SK-N-DZ (cell line): ENCODE results near the gene AHRR.
"Not testable (repeated sequence)": the region's sequence is repeated elsewhere in the genome, so short reads cannot be mapped to it uniquely, and the experiment has no call there.

Experiments used
- DNase-seq: peaks from one replicate; pipeline ENCODE4 v3.0.0-alpha.2; 2015; ENCODE audit warnings: low spot score

AHRR gene

DNA sequence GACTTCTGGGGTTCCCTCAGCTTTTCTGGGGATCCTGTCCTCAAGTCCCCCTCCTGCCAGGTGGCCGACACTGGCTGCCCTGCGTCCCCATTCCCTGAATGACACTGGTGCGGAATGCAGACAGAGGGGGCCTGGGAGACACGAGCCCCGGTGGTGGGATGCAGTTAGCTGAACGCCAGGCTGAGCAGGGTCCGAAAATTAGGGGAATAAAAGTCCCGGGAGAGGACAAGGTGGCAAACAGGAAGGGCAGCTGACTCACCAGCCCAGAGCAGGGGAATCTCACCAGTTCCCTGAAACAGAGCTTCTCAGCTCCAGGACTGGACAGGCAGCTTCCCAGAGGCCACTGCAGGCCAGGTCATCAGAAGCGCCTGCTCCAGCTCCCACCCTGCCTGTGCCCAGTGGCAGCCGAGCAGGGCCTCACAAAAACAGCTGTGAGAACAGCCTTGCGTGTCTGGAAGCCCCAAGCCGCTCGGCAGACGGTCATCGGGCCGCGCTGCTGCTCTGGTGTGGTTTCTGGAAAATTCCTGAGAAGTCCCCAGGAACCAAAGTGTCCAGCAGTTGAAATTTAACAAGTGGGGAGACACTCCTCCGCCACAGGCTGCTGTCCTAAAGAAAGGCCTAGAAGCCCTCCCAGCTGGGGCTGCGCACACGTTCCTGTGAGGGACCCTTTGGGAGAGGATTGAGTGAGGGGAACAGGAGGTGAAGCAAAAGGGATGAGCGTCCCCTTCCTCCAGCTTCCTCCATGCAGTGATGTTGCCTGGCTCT, 73.8 kb downstream of the AHRR start:
- no peak for DNase-seq

DNA sequence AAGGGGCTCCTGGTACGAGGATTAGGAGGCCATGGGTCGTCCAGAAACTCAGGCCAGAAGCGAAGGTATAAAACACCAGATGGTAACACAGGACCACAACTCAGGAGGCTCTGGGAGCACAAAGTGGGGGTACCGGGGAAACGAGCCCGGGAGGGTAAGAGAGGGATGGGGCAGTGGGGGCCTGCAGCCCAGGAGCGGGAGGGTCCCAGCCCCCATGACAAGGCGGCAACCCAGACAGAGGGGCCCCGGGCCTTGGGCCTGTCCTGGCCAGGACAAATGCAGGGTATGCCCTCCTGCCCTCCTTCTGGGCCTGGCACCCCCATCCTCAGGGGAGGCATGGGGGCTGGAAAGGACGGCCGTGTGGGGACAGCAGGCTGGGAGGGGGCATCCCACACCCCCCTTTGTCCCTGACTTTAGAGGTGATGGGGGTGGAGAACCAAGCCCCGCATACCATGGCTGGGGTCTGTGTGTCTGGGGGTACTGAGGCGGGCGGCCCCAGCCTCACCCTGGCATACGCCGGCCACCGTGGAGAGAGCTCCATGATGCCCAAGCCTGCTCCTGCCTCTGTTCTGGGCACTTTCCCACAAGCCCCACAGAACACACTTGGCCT, 74.5 kb downstream of the AHRR start:
- DNase-seq = no peak

DNA sequence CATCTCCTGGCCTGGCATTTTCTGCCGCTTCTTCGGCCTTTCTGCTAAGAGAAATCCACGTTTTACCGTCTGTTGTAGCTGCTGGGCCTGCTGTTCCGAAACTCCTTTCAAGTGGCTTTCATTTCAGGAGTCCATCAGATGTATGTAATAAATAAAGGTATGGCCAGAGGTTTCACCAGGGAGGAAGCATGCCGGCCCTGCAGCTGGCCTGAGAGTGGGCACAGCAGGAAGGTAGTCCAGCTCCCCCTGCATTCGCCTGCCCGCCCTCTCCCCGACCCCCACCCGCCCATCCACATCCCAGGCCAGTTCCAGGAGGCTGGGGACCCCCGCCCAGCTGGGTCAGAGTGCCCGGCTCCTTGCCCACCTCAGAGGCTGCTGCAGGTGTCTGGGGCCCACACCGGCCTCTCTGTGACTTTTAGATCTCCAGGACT, 75.0 kb downstream of the AHRR start:
- no peak for DNase-seq

DNA sequence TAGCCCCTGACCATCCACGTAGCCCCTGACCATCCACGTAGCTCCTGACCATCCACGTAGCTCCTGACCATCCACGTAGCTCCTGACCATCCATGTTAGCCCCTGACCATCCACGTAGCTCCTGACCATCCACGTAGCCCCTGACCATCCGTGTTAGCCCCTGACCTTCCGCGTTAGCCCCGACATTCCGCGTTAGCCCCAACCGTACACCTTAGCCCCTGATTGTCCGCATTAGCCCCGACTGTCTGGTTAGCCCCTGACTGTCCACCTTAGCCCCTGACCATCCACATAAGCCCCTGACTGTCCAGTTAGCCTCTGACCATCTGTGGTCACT, 76.6 kb downstream of the AHRR start:
- DNase-seq = not testable (repeated sequence)

DNA sequence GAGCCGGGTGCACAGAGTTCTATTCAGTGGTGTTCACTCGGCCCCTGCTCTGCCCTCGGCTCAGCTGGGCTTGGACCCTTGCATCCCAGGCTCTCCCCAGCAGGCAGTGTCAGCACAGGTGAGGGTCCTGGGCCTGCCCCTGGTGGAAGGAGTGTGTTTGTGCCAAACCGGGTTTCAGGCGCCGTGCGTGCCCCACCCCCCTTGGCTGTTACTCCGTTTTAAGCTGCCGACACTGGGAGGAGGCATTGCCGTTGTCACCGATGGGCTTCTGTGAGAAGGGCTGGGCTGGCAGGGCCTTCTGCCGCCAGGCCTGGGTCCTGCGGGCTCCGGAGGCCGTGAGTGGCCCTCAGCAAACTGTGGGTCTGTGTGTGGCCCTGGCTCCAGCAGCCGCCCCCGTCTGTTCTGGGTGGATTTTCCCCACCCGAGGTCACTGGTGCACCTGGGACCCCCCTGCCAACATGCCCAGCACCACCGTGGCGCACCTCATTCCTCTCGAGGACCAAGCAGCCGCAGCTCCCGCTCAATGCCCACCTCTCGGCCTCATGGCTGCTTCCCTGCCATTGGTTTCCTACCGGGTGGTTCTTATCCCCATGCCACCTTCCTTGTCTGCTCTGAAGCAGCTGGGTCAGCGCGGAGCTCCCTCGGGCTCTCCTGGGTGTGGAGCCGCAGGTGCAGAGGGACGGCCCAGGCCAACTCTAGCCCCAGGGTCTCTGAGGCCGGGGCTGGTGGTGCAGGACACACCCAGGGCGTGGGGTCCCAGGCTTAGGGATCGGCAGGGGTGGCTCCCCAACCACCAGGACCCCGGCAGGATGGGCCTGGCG, 77.2 kb downstream of the AHRR start:
- DNase-seq = no peak

DNA sequence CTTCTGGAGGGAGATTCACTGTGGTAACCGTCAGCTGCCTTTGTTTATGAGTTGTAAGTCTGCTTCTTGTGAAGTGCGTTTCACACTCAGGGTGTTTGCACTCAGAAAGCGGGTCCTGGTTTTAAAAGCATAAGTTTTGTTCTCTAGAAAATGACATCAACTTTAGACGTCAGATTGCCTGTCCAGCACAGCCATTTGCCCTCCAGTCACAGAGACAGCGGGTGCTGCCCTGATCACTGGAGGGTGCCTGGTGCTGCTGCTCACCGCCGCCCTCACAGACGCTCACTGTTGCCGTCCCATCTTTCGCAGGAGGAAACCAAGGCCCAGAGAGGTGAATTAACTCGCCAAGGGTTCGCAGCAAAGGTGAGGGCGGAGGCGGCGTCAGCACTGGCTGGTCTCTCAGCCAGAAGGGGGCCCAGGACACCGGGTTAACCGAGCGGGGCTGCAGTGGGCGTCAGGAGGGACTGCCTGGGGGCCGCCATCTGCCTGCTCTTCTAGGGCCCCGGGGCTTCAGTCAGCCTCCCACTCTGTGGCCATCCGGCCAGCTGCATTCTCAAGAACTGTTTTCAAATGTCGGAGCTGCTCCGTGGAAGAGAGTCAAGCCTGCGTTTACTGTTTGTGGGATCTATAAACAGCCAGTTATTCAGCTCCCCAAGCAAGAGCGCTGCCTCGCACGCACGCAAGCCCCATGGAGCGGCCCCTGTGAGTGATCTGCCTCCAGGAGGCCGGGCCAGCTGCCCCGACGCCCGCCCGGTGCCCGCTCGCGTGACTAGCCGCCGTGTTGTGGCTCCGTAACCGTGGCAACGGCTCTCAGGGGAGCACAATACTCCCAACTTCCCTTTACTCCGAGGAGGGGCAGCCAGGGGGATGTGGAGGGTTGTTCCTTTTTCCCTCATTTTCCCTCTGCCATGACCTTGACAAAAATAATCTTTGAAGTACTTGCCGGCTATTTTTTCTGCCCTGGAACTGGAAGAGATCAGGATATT, 78.1 kb downstream of the AHRR start:
- peak; percentile 54 for DNase-seq

DNA sequence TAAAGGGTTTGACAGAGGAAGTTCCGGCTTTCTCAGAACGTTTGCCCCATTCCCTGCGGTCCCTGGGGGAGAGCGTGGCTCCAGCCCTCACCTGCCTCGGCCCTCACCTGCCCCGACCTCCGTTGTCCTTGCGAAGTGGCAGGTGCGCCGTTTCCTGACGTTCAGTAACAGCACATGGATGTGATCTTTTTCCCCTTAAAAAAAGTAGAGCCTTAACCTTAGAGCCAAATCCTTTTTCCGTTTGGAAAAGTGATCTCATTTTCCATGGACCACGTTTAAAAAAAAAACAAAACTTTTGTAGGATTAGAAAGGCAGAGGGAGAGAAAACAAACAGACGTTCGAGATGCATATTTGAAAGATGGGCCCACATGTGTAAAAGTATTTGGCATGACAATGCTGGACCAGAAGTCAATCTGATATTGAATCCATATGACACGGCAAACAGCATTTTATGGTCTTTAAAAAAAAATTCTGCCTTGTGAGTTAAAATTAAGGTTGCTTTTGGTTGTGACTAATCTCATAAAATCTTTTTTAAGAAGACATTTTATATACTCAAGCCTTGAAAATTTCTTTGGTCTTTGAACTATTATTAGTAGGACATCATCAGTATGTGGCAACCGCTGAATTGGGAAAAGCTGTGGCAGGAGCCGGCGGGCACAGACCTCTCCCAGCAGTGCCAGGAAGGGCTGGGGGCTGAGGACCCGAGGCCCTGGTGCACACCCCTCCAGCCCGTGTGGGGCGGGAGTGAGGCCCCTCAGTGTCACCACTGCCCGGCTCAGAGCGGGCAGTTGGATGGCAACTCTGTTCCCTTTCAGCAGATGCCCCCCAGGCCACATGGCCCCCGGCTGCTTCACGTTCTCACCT, 79.0 kb downstream of the AHRR start:
- no peak for DNase-seq

DNA sequence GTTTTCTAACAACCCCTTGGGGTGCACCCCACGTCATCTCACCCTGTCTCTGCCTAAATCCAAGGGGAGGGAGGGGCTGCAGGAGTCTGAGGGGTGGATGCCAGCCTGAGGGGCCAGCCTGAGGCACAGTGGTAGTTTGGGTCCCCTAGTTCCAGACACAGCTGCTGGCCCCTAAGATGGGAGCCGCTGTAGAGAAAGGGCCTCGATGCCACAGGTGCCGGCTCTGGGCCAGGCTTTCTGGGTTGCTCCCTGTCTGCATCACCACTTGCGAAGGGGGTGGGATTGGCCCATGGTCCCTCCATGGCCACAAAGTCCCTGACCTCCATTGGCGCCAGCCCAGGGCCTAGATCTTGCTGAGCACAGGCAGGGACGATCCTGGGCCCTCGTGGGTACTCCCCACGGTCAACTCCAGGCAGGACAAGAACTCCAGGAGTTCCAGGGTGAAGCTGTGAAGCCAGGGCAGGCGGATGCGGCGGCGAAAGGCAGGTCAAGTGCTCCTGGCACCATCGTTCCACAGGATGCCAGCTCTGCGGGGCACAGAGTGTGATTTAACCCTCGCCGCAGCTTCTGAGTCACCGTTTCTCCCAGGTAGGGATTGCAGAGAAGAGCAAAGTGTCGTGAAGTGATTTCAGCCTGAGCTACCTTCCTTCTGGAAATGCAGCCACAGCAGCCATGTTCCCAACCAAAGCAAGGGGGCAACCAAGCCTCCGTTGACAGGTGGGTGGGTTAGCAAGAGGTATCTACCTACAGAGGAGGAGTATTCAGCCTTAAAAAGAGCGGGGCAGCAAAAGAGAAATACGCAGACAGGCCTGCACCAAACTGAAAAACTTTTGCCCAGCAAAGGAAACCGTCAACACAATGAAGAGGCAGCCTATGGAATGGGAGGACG, 79.9 kb downstream of the AHRR start:
- no peak for DNase-seq

DNA sequence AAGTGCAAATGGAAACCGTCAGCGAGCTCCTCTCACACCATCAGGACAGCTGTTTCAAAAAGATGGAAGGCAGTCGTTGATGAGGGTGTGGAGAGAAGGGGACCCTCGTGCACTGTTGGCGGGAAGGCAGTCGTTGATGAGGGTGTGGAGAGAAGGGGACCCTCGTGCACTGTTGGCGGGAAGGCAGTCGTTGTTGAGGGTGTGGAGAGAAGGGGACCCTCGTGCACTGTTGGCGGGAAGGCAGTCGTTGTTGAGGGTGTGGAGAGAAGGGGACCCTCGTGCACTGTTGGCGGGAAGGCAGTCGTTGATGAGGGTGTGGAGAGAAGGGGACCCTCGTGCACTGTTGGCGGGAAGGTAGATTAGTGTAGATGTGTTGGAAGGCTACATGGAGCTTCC, 80.7 kb downstream of the AHRR start:
- not testable (repeated sequence) for DNase-seq

DNA sequence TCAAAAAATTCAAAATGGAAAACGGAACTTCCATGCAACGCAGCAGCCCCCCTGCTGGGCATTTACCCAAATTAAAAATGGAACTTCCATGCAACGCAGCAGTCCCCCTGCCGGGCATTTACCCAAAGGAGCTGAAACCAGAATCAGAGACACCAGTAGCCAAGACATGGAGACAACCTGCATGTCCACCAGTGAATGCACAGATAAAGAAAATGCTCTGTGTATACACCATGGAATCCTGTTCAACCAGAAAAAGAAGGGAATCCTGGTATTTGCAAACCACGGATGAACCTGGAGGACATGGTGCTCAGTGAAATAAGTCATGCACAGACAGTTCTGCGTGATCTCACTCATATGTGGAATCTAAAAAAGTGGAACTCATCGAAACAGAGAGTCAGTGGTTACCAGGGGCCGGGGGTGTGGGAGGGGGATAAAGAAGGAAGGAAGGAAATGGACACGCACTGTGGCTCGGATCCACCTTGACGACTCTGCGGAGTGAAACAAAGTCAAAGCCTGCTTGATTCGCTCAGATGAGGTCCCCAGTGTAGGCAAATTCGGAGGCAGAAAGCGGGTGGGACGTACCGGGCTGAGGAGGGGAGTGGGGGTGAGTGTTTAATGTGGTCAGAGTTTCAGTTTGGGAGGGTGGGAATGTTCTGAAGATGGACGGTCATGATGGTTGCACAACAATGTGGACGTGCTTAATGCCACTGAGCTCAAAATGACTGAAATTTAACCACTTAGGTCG, 81.3 kb downstream of the AHRR start:
- DNase-seq = no peak

DNA sequence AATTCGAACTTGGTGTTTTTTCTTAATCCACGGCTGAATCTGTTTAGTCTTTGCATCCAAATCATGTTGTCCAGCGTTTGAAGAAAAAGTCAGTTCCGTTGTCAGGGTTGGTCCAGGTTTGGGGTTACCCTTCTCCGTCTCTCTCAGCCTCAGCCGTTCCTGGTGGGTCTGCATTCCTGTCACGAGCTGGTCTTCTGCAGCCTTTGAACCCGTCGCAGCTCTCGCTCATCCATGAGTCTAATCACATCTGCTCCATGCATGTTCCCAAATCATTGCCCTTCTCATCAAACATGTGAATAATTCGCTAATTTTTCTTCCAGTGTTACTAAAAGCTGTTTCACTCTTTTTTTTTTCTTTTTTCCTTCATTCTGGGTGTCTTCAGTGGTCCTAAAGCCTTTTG, 82.5 kb downstream of the AHRR start:
- DNase-seq = no peak

DNA sequence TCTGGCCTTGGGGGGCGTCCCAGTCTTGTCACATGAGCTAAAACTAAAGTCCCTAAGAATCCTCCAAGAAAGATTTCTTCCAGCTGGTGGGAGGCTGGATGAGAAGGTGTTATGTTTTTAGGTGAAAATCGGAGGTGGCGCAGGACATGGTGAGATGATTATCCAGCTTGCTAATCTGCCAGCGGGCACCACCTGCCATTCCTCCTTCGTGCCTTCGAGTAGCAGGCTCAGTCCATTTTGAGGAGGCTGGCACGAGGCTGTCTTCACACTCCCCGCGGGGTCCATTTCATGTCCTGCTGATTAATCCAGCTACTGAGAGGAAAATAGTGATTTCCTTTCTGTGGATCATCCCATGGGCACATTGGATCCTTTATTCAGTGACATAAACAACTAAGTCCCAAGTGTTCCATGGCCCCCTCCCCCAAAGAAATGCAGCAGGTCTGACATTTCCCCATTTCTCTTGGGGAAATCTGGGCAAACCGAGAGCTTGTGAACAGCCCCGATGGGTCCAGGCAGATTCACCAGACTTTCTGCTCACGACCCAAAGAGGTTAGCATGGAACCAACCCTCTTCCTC, 83.2 kb downstream of the AHRR start:
- no peak for DNase-seq

DNA sequence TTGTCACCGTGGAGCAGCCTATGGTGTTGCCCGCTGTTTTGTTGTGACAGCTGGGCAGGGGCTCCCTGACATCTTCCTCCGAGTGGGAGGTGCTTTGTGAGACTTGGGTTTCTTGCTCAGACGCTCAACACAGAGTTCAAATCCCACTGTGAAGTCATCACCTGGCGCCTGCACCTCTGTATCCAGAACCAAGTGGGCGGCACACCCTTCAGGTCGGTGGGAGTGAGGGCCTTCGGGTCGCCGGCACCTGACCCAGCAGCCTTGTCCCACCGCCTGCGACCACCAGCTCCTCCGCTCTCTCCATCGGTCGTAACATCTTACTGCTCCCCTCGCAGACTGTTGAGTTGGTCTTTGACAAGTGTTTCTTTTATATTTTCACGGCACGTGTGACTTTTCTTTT, 83.9 kb downstream of the AHRR start:
- DNase-seq = no peak

DNA sequence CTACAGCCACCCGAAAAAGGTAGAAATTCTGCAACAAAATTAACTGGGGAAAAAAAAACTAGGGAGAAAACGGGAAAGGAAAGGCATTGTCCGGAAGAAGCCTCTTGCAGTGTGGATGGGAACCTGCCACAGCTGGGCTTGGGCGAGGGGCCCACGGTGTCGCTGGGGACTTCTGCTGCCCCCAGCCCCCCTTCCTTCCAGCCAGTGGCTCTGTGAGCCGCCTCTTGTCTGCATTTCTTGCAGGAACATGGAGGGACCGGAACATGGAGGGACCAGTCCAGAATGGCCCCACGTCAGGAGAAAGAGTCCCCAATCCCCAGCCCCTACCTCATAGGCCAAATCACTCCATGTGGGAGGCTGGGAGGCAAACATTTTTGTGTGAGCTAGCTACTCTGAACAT, 84.5 kb downstream of the AHRR start:
- no peak for DNase-seq

DNA sequence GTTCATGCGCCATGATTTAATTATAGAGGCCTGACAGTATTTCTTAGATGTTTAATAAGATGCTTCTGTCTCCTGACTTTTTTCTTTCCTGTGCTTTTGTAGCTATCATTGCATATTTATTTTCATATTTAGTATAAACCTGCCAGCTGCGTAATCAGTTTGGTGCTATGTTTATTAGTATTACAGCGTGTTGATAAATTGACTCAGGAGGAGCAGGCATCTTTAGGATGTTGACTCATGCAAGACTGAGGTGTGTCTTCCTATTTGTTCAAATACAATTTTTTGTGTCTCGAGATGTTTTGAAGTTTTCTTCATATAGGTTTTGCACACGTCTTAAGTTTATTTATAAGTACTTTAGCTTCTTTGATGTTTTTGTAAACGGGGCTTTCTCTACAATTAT, 85.5 kb downstream of the AHRR start:
- DNase-seq = no peak

DNA sequence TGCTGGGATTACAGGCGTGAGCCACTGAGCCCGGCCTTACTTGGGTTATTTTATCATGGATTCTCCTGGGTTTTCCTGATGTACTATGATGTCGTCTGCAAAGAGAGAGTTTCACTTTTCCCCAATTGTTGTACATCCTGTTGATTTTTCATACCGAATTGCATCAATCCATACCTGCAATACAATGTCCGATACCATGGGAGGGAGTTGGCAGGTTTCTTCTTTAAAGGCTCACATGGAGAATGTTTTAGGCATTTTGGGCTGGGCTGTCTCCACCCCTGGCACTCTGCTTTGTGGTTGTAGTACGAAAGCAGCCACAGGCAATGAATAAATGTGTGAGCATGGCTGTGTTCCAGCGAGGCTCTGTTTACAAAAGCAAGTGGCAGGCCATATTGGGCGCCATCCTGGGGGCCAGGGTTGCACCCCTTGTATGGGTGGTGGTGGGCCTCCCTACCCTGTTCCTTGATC, 86.3 kb downstream of the AHRR start:
- DNase-seq = no peak

DNA sequence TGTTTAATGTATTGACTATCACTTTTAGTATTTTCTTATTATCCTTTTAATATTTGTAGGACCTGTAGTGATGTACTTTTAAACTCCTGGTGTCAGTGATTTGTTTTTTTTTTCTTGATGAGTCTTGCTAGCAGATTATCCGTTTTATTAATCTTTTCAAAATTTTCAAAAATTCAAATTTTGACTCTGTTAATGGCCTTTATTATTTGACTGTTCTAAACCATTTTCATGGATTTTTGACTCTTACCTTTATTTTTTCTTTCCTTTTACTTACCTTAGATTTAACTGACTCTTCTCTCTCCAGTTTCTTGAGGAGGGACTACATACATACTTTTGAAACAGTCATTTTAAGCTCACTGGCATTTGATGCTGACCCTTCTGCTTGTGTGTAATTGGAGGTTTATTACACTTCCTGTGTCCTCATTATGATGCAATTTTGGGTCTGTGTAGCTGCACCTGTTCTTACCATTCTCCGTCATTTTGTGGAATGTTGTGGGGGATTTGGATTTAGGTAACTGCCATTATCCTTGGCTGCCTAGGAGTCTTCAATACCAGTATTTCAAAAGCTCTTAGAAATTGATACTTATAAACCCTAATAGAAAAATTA, 89.5 kb downstream of the AHRR start:
- no peak for DNase-seq

DNA sequence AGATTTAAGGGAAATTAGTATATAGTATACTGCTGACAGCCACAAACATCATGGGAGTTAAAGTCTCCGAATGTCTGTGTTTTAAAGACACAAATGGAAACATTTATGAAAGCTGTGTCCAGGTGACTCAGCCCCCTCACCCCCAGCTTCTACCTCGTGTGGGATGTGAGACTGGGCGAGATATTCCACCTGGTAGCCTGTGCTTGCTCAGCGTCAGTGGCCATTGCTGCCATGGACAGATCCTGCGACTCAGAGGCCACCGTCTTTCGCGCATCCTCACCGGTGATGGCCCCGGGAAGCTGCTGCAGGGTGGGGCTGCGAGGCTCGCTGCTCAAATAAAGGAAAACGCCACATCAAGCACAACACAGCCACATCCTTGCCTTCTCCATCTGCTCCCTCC, 90.2 kb downstream of the AHRR start:
- DNase-seq = no peak
